BLaER1 (cell line): Measurements from ENCODE around the gene ENGASE.

Experiments
- H3K27ac ChIP-seq: shearing (Covaris generic); formaldehyde crosslinking; 2 replicates; pipeline ENCODE4 v1.8.1; 2022
- H3K27me3 ChIP-seq: shearing (Covaris generic); formaldehyde crosslinking; 2 replicates; pipeline ENCODE4 v1.8.1; 2022
- H3K36me3 ChIP-seq: shearing (Covaris generic); formaldehyde crosslinking; 2 replicates; pipeline ENCODE4 v1.8.1; 2022
- H3K4me1 ChIP-seq: shearing (Covaris generic); formaldehyde crosslinking; 2 replicates; pipeline ENCODE4 v1.8.1; 2022
- H3K4me2 ChIP-seq: shearing (Covaris generic); formaldehyde crosslinking; 2 replicates; pipeline ENCODE4 v1.8.1; 2022
- H3K4me3 ChIP-seq: shearing (Covaris generic); formaldehyde crosslinking; 2 replicates; pipeline ENCODE4 v1.8.1; 2022
- H3K9ac ChIP-seq: shearing (Covaris generic); formaldehyde crosslinking; 2 replicates; pipeline ENCODE4 v1.8.1; 2022
- H3K9me3 ChIP-seq: shearing (Covaris generic); formaldehyde crosslinking; 2 replicates; pipeline ENCODE4 v1.8.1; 2022
- H4K20me1 ChIP-seq: shearing (Covaris generic); formaldehyde crosslinking; 2 replicates; pipeline ENCODE4 v1.8.1; 2022
- Cebpa-rat ChIP-seq: shearing (Covaris generic); IDR thresholded peaks from 2 replicates; pipeline ENCODE4 v1.8.1; 2022

ENGASE gene

GRCh38 chr17:79046916-79047280 lies 27.7 kb upstream of the ENGASE start:
- H3K27me3 ChIP-seq, result no peaks in the 10 kb centered on the region
- no peaks in the 10 kb centered on the region for H3K36me3 ChIP-seq
- peaks cover 43% of the 10 kb centered on the region for H3K4me1 ChIP-seq
- peak overlapping the region; percentile 88 for H3K4me2 ChIP-seq
- TF ChIP-seq Cebpa-rat, result no peak
- peak overlapping the region; percentile 41; the same call in 1 of the 2 replicates for H3K9ac ChIP-seq
- H3K27ac ChIP-seq, result peak overlapping the region; percentile 30; the same call in 1 of the 2 replicates
- H4K20me1 ChIP-seq, result no peaks in the 10 kb centered on the region
- no peaks in the 10 kb centered on the region for H3K9me3 ChIP-seq
- no peak overlapping the region for H3K4me3 ChIP-seq

GRCh38 chr17:79047291-79047920 lies 27.2 kb upstream of the ENGASE start:
- Histone ChIP-seq H3K4me1 (peaks cover 43% of the 10 kb centered on the region), H3K4me2 (peak overlapping the region; percentile 88), H3K27me3 (no peaks in the 10 kb centered on the region), H4K20me1 (no peaks in the 10 kb centered on the region), H3K9me3 (no peaks in the 10 kb centered on the region), H3K9ac (peak overlapping the region; percentile 41; the same call in 1 of the 2 replicates), H3K27ac (peak overlapping the region; percentile 73; the same call in 1 of the 2 replicates), H3K36me3 (no peaks in the 10 kb centered on the region), H3K4me3 (no peak overlapping the region)
- no peak for TF ChIP-seq Cebpa-rat

DNA sequence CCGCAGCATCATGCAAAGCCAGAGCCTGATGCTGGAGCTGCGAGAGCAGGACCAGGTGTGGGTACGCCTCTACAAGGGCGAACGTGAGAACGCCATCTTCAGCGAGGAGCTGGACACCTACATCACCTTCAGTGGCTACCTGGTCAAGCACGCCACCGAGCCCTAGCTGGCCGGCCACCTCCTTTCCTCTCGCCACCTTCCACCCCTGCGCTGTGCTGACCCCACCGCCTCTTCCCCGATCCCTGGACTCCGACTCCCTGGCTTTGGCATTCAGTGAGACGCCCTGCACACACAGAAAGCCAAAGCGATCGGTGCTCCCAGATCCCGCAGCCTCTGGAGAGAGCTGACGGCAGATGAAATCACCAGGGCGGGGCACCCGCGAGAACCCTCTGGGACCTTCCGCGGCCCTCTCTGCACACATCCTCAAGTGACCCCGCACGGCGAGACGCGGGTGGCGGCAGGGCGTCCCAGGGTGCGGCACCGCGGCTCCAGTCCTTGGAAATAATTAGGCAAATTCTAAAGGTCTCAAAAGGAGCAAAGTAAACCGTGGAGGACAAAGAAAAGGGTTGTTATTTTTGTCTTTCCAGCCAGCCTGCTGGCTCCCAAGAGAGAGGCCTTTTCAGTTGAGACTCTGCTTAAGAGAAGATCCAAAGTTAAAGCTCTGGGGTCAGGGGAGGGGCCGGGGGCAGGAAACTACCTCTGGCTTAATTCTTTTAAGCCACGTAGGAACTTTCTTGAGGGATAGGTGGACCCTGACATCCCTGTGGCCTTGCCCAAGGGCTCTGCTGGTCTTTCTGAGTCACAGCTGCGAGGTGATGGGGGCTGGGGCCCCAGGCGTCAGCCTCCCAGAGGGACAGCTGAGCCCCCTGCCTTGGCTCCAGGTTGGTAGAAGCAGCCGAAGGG lies 26.4 kb upstream of the ENGASE start:
- H3K4me1 ChIP-seq, result peaks cover 43% of the 10 kb centered on the region
- no peaks in the 10 kb centered on the region for H3K36me3 ChIP-seq
- H3K27ac ChIP-seq, result peak overlapping the region; percentile 73
- H3K9me3 ChIP-seq, result 0 out of 2 replicates have a peak, but pooled peaks cover 2% of the 10 kb centered on the region
- peak overlapping the region; percentile 67 for H3K9ac ChIP-seq
- H3K4me3 ChIP-seq, result peak overlapping the region; percentile 40
- no peaks in the 10 kb centered on the region for H4K20me1 ChIP-seq
- peak overlapping the region; percentile 88 for H3K4me2 ChIP-seq
- TF ChIP-seq Cebpa-rat, result no peak
- no peaks in the 10 kb centered on the region for H3K27me3 ChIP-seq

DNA sequence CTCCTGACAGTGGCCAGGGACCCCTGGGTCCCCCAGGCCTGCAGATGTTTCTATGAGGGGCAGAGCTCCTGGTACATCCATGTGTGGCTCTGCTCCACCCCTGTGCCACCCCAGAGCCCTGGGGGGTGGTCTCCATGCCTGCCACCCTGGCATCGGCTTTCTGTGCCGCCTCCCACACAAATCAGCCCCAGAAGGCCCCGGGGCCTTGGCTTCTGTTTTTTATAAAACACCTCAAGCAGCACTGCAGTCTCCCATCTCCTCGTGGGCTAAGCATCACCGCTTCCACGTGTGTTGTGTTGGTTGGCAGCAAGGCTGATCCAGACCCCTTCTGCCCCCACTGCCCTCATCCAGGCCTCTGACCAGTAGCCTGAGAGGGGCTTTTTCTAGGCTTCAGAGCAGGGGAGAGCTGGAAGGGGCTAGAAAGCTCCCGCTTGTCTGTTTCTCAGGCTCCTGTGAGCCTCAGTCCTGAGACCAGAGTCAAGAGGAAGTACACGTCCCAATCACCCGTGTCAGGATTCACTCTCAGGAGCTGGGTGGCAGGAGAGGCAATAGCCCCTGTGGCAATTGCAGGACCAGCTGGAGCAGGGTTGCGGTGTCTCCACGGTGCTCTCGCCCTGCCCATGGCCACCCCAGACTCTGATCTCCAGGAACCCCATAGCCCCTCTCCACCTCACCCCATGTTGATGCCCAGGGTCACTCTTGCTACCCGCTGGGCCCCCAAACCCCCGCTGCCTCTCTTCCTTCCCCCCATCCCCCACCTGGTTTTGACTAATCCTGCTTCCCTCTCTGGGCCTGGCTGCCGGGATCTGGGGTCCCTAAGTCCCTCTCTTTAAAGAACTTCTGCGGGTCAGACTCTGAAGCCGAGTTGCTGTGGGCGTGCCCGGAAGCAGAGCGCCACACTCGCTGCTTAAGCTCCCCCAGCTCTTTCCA lies 25.5 kb upstream of the ENGASE start:
- peaks cover 43% of the 10 kb centered on the region for H3K4me1 ChIP-seq
- no peaks in the 10 kb centered on the region for H3K27me3 ChIP-seq

DNA sequence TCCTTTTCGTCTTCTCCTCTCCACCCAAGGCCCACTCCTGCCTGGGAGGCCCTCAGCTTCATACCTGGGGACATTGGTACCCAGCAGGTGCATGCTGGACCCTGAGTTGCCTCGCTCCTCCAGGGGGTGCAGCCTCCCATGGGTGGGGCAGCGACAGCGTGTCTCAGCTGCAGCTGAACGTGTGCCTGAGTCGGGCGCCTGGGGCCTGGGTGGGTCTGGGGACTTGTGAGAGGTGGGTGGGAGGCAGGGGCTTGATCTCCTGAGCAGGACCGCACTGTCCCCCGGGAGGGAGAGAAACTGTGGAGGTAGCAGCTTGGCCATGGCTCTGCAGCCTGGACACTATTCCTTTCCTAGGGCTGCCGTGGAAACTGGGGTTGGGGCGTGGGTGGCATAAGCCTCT lies 24.8 kb upstream of the ENGASE start:
- peaks cover 18% of the 10 kb centered on the region for H3K9me3 ChIP-seq
- no peaks in the 10 kb centered on the region for H3K36me3 ChIP-seq
- H4K20me1 ChIP-seq, result no peaks in the 10 kb centered on the region
- peaks cover 43% of the 10 kb centered on the region for H3K4me1 ChIP-seq
- TF ChIP-seq Cebpa-rat, result no peak
- H3K9ac ChIP-seq, result no peak overlapping the region
- H3K4me2 ChIP-seq, result peak overlapping the region; percentile 88
- H3K27me3 ChIP-seq, result no peaks in the 10 kb centered on the region
- no peak overlapping the region for H3K4me3 ChIP-seq
- no peak overlapping the region for H3K27ac ChIP-seq

More for the DNA sequence above, 25.5 kb upstream of the ENGASE start:
- H3K9me3 ChIP-seq, result peaks cover 10% of the 10 kb centered on the region
- no peaks in the 10 kb centered on the region for H4K20me1 ChIP-seq
- no peaks in the 10 kb centered on the region for H3K36me3 ChIP-seq
- TF ChIP-seq Cebpa-rat, result no peak
- peak overlapping the region; percentile 40 for H3K4me3 ChIP-seq
- H3K9ac ChIP-seq, result peak overlapping the region; percentile 67
- H3K4me2 ChIP-seq, result peak overlapping the region; percentile 88
- H3K27ac ChIP-seq, result peak overlapping the region; percentile 73

DNA sequence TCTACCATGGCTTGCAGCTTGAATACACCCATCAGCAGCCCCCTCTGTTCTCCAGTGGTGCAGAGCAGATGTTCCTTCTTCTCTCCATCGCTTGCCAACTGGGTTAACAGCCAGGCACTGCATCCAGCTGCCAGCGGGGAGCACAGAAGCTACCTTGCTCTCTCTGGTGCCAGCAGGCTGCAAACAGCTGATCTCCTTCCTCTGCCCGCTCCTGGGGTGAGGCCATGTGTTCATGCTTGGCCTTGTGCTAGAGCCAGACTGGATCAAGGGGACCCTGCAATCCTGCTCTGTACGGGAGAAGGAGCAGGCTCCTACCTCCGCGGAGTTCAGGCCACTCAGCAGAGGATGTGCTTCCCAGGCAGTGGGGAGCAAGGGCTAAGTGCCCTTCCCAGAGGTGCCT lies 24.1 kb upstream of the ENGASE start:
- Histone ChIP-seq H3K9me3 (peaks cover 18% of the 10 kb centered on the region), H3K27ac (no peak overlapping the region), H3K9ac (no peak overlapping the region), H3K4me1 (peaks cover 43% of the 10 kb centered on the region), H3K36me3 (no peaks in the 10 kb centered on the region), H3K4me2 (no peak overlapping the region), H3K27me3 (no peaks in the 10 kb centered on the region), H4K20me1 (no peaks in the 10 kb centered on the region), H3K4me3 (no peak overlapping the region)
- no peak for TF ChIP-seq Cebpa-rat

- no peaks in the 10 kb centered on the region for H3K27me3 ChIP-seq
- H3K9ac ChIP-seq, result no peak overlapping the region
- H3K4me3 ChIP-seq, result no peak overlapping the region
- no peaks in the 10 kb centered on the region for H3K36me3 ChIP-seq
- peaks cover 18% of the 10 kb centered on the region for H3K9me3 ChIP-seq
- H4K20me1 ChIP-seq, result no peaks in the 10 kb centered on the region
- H3K4me2 ChIP-seq, result no peak overlapping the region
- peaks cover 38% of the 10 kb centered on the region for H3K4me1 ChIP-seq
- H3K27ac ChIP-seq, result no peak overlapping the region
- no peak for TF ChIP-seq Cebpa-rat
Measured at GRCh38 chr17:79051306-79051705, 23.3 kb upstream of the ENGASE start.

DNA sequence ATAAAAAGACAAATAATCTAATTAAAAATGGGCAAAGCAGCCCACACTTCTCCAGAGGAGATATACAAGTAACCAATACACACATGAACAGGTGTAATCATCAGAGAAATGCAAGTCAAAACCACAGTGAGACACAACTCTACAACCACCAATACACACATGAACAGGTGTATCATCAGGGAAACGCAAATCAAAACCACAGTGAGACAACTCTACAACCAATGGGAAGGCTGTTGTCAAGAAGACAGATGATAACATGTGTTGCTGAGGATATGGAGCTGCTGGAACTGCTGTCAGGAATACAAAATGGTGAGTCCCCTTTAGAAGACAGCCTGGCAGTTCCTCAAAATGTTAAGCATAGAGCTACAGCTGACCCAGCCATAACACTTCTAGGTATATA lies 22.5 kb upstream of the ENGASE start:
- H3K9me3 ChIP-seq, result peaks cover 18% of the 10 kb centered on the region
- H3K4me2 ChIP-seq, result no peak overlapping the region
- TF ChIP-seq Cebpa-rat, result no peak
- no peaks in the 10 kb centered on the region for H4K20me1 ChIP-seq
- no peak overlapping the region for H3K9ac ChIP-seq
- peaks cover 30% of the 10 kb centered on the region for H3K4me1 ChIP-seq
- no peak overlapping the region for H3K27ac ChIP-seq
- no peaks in the 10 kb centered on the region for H3K36me3 ChIP-seq
- no peaks in the 10 kb centered on the region for H3K27me3 ChIP-seq
- H3K4me3 ChIP-seq, result no peak overlapping the region

- no peak overlapping the region for H3K9ac ChIP-seq
- peaks cover 28% of the 10 kb centered on the region for H3K4me1 ChIP-seq
- no peak overlapping the region for H3K27ac ChIP-seq
- H3K4me2 ChIP-seq, result no peak overlapping the region
- H3K9me3 ChIP-seq, result peaks cover 18% of the 10 kb centered on the region
- no peaks in the 10 kb centered on the region for H3K36me3 ChIP-seq
- no peaks in the 10 kb centered on the region for H4K20me1 ChIP-seq
- H3K4me3 ChIP-seq, result no peak overlapping the region
- TF ChIP-seq Cebpa-rat, result no peak
- no peaks in the 10 kb centered on the region for H3K27me3 ChIP-seq
Measured at GRCh38 chr17:79053251-79053925, 21.2 kb upstream of the ENGASE start.
